ENCODE results near the gene PTPRD. TPM values are rescaled to one million over a fixed set of nuclear protein-coding genes. Genes with fewer than 3 reads are reported as not detected.

Gene PTPRD
- polyA plus RNA-seq, 1 experiment: 0.39 TPM

DNA sequence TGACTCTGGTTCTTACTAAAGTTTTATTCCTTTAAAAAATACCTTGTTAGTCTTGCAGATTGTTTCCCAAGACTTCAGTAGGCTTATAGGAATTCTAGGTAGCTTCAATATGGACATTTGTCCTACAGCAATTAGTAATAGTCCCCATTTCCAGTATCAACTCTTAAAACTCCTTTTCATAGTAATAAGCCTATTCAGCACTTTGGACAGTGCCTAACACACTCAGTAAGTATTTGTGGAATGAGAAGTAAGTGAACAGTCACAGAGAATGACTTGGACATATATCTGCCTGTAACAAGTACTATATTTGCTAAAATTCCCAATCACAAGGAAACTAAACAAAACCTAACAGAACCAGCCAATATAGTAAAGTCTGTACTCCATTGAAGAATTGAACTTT is 1521.4 kb downstream of the PTPRD start:
- Histone ChIP-seq H3K4me3 (ENCODE audit: low read depth, low read length) (no peak overlapping the region), H3K27me3 (ENCODE audit: control insufficient read depth, insufficient read depth, low read length) (no peaks in the 10 kb centered on the region), H3K36me3 (ENCODE audit: control insufficient read depth, insufficient read depth, low read length) (no peaks in the 10 kb centered on the region)
- DNase-seq (ENCODE audit: low read depth): no peak
- TF ChIP-seq, protein P1, sequence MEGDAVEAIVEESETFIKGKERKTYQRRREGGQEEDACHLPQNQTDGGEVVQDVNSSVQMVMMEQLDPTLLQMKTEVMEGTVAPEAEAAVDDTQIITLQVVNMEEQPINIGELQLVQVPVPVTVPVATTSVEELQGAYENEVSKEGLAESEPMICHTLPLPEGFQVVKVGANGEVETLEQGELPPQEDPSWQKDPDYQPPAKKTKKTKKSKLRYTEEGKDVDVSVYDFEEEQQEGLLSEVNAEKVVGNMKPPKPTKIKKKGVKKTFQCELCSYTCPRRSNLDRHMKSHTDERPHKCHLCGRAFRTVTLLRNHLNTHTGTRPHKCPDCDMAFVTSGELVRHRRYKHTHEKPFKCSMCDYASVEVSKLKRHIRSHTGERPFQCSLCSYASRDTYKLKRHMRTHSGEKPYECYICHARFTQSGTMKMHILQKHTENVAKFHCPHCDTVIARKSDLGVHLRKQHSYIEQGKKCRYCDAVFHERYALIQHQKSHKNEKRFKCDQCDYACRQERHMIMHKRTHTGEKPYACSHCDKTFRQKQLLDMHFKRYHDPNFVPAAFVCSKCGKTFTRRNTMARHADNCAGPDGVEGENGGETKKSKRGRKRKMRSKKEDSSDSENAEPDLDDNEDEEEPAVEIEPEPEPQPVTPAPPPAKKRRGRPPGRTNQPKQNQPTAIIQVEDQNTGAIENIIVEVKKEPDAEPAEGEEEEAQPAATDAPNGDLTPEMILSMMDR (IDR thresholded peaks at IDR 0.05; ENCODE audit: insufficient read depth, low read depth, low read length): no peak
- POLR2A ChIA-PET: no interaction called here
- CTCF ChIA-PET: no interaction called here

DNA sequence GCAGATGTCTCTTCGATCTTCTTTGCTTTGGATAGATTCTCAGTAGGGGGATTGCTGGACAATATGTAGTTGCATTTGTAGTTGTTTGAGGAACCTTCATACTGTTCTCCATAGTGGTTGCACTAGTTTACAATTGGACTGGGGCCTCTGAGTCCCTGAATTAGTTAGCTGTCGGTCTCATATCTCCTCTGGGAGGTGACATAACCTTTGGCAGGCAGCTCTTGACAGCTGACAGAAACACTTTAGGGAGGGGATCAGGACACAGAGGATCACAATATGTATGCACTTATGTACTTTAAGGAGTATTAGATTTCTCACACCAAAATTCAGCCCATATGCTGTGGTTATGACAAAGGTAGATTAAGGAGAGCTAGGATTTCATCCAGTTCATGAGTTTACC is 1533.3 kb downstream of the PTPRD start:
- ChIA-PET POLR2A (no interaction called here), CTCF (interaction anchor here (0.6 kb wide), 1 partner anchor 267 kb away, joined by 3 read pairs; no protein-coding TSS in a partner anchor)
- no peaks in the 10 kb centered on the region for H3K36me3 ChIP-seq (ENCODE audit: control insufficient read depth, insufficient read depth, low read length)
- DNase-seq (ENCODE audit: low read depth): no peak
- H3K4me3 ChIP-seq (ENCODE audit: low read depth, low read length): no peak overlapping the region
- TF ChIP-seq, protein P1 (IDR thresholded peaks at IDR 0.05; ENCODE audit: insufficient read depth, low read depth, low read length): no peak
- no peaks in the 10 kb centered on the region for H3K27me3 ChIP-seq (ENCODE audit: control insufficient read depth, insufficient read depth, low read length)

DNA sequence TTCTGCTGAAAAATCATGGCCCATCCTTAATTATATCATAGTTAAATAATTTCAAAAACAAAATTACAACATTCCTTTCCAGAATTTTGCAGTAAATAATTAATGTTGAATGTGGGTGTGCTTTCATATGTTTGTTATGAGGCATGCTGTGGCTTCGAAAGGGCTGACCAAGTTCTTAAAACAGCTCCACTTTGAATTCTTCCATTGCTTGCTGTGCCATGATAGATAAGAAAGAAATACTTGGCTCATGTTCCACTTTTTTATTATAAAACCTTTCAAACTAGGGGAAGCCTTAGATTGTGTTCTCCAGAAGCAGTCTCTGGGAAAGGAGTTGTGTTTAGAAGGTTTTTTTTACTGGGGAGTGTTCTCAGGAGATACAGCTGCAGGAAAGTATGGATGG is 1534.5 kb downstream of the PTPRD start:
- ChIA-PET POLR2A (no interaction called here), CTCF (no interaction called here)
- H3K4me3 ChIP-seq (ENCODE audit: low read depth, low read length): no peak overlapping the region
- H3K36me3 ChIP-seq (ENCODE audit: control insufficient read depth, insufficient read depth, low read length): no peaks in the 10 kb centered on the region
- no peaks in the 10 kb centered on the region for H3K27me3 ChIP-seq (ENCODE audit: control insufficient read depth, insufficient read depth, low read length)
- no peak for DNase-seq (ENCODE audit: low read depth)
- TF ChIP-seq, protein P1 (IDR thresholded peaks at IDR 0.05; ENCODE audit: insufficient read depth, low read depth, low read length): no peak

GRCh38 chr9:9061627-9062026 is 1551.2 kb downstream of the PTPRD start:
- Histone ChIP-seq H3K36me3 (ENCODE audit: control insufficient read depth, insufficient read depth, low read length) (no peaks in the 10 kb centered on the region), H3K4me3 (ENCODE audit: low read depth, low read length) (no peak overlapping the region), H3K27me3 (ENCODE audit: control insufficient read depth, insufficient read depth, low read length) (no peaks in the 10 kb centered on the region)
- TF ChIP-seq, protein P1 (IDR thresholded peaks at IDR 0.05; ENCODE audit: insufficient read depth, low read depth, low read length): no peak
- ChIA-PET POLR2A (no interaction called here), CTCF (no interaction called here)
- DNase-seq (ENCODE audit: low read depth): no peak

GRCh38 chr9:9054354-9054992 is 1558.3 kb downstream of the PTPRD start:
- no peak for DNase-seq (ENCODE audit: low read depth)
- no peaks in the 10 kb centered on the region for H3K27me3 ChIP-seq (ENCODE audit: control insufficient read depth, insufficient read depth, low read length)
- ChIA-PET CTCF (no interaction called here), POLR2A (no interaction called here)
- H3K36me3 ChIP-seq (ENCODE audit: control insufficient read depth, insufficient read depth, low read length): no peaks in the 10 kb centered on the region
- TF ChIP-seq, protein P1 (IDR thresholded peaks at IDR 0.05; ENCODE audit: insufficient read depth, low read depth, low read length): no peak
- no peak overlapping the region for H3K4me3 ChIP-seq (ENCODE audit: low read depth, low read length)
